CD14-positive monocyte (primary cell): ENCODE measurements around the gene MINAR1. TPM values are rescaled to one million over a fixed set of nuclear protein-coding genes. Genes with fewer than 3 reads are reported as not detected.

ENCODE experiments used
- DNase-seq, 3 donors: peaks; one replicate each; pipeline ENCODE4 v3.0.0-alpha.2; 2011 to 2022
- H2AFZ ChIP-seq: 2 replicates; pipeline ENCODE4 v1.6.0; 2012; ENCODE audit warnings: mild to moderate bottlenecking, low read depth, low read length, inconsistent platforms; ENCODE audit not compliant: insufficient read depth, poor library complexity, severe bottlenecking
- H3K27ac ChIP-seq, 2 donors: 1 replicate in 1 of 2; 2 replicates in 1 of 2; pipeline ENCODE4 v1.5.1; 2012 to 2013; ENCODE audit warnings: low read length in 2 of 2, control low read depth in 1 of 2, inconsistent platforms in 1 of 2, low read depth in 1 of 2, mild to moderate bottlenecking in 1 of 2
- H3K27me3 ChIP-seq, 2 donors: one replicate each; pipeline versions ENCODE4 v1.6.0 to v1.6.1; 2011 to 2013; ENCODE audit warnings: low read length in 2 of 2; ENCODE audit not compliant: control insufficient read depth in 2 of 2, insufficient read depth in 2 of 2
- H3K36me3 ChIP-seq, 2 donors: replicated peaks in 1 of 2; 1 replicate in 1 of 2; 2 replicates in 1 of 2; pipeline versions ENCODE4 v1.5.1 to v1.6.1; 2012 to 2013; ENCODE audit warnings: low read length in 2 of 2, control low read depth in 1 of 2, inconsistent platforms in 1 of 2, mild to moderate bottlenecking in 1 of 2; ENCODE audit not compliant: insufficient read depth in 2 of 2, control insufficient read depth in 1 of 2
- H3K4me1 ChIP-seq, 2 donors: 1 replicate in 1 of 2; 2 replicates in 1 of 2; pipeline versions ENCODE4 v1.5.1 to v1.6.1; 2012 to 2013; ENCODE audit warnings: low read length in 2 of 2, control low read depth in 1 of 2, inconsistent platforms in 1 of 2, mild to moderate bottlenecking in 1 of 2, moderate library complexity in 1 of 2; ENCODE audit not compliant: insufficient read depth in 2 of 2, control insufficient read depth in 1 of 2
- H3K4me2 ChIP-seq: replicated peaks from 2 replicates; pipeline ENCODE3; 2012; ENCODE audit warnings: low read length, moderate library complexity, mild to moderate bottlenecking; ENCODE audit not compliant: poor library complexity, severe bottlenecking; ENCODE audit errors: extremely low read depth
- H3K4me3 ChIP-seq, 3 experiments: fragments of 200-600 bp in 1 of 3; sonication (generic) in 1 of 3; replicated peaks in 1 of 3; 1 replicate in 2 of 3; 2 replicates in 1 of 3; pipeline ENCODE4 v1.5.1; 2011 to 2013; ENCODE audit warnings: low read length in 3 of 3, mild to moderate bottlenecking in 3 of 3, control low read depth in 2 of 3, low read depth in 2 of 3, inconsistent platforms in 1 of 3, moderate library complexity in 1 of 3
- H3K79me2 ChIP-seq: 2 replicates; pipeline ENCODE4 v1.6.0; 2012; ENCODE audit warnings: mild to moderate bottlenecking, control low read depth, inconsistent platforms, low read length, moderate library complexity; ENCODE audit not compliant: insufficient read depth
- H3K9ac ChIP-seq: 2 replicates; pipeline ENCODE4 v1.6.0; 2017; ENCODE audit warnings: low read length, mild to moderate bottlenecking; ENCODE audit not compliant: insufficient read depth, poor library complexity, severe bottlenecking
- H3K9me3 ChIP-seq, 2 donors: replicated peaks in 1 of 2; 1 replicate in 1 of 2; 2 replicates in 1 of 2; pipeline versions ENCODE4 v1.5.1 to v1.6.1; 2012 to 2013; ENCODE audit warnings: low read length in 2 of 2, control low read depth in 1 of 2; ENCODE audit not compliant: control insufficient read depth in 1 of 2, insufficient read depth in 1 of 2
- H4K20me1 ChIP-seq: 2 replicates; pipeline ENCODE4 v1.6.0; 2012; ENCODE audit warnings: mild to moderate bottlenecking, low read length, control low read depth, moderate library complexity; ENCODE audit not compliant: insufficient read depth
- H3K27ac Mint-ChIP-seq, 7 donors: one replicate each; pipeline ENCODE4 v1.8.0; 2020; ENCODE audit warnings: mild to moderate bottlenecking in 7 of 7, mixed read lengths in 7 of 7, moderate library complexity in 6 of 7, inconsistent platforms in 2 of 7
- H3K27me3 Mint-ChIP-seq, 3 donors: one replicate each; pipeline ENCODE4 v1.8.0; 2021 to 2022; ENCODE audit warnings: low read depth in 3 of 3, mild to moderate bottlenecking in 3 of 3, mixed read lengths in 3 of 3, moderate library complexity in 3 of 3, inconsistent platforms in 1 of 3
- H3K36me3 Mint-ChIP-seq, 2 donors: one replicate each; pipeline ENCODE4 v1.8.0; 2020; ENCODE audit warnings: mixed read lengths in 2 of 2, inconsistent platforms in 1 of 2, mild to moderate bottlenecking in 1 of 2
- H3K4me1 Mint-ChIP-seq: one replicate; pipeline ENCODE4 v1.8.0; 2020; ENCODE audit warnings: mild to moderate bottlenecking, mixed read lengths
- H3K4me3 Mint-ChIP-seq, 2 donors: one replicate each; pipeline ENCODE4 v1.8.0; 2020; ENCODE audit warnings: mild to moderate bottlenecking in 2 of 2, mixed read lengths in 2 of 2, moderate library complexity in 1 of 2
- H3K9me3 Mint-ChIP-seq, 7 donors: one replicate each; pipeline ENCODE4 v1.8.0; 2020 to 2022; ENCODE audit warnings: mixed read lengths in 7 of 7, mild to moderate bottlenecking in 6 of 7, moderate library complexity in 6 of 7, inconsistent platforms in 2 of 7
- CTCF ChIP-seq: fragments of 200-600 bp; IDR thresholded peaks from one replicate; pipeline ENCODE4 v1.8.0; 2022; ENCODE audit warnings: antibody characterized with exemption, mild to moderate bottlenecking
- WGBS: methylation state at CpG from one replicate; pipeline ENCODE4 v1.1.5; 2013; ENCODE audit warnings: missing lambda C conversion rate; ENCODE audit not compliant: insufficient coverage; 5-methylcytosine and 5-hydroxymethylcytosine counted together
- intact Hi-C, 2 donors: fragments of 100-400 bp; cut with micrococcal nuclease; formaldehyde crosslinking; loops; one replicate each; pipeline versions ENCODE4 v1.15.0 to v1.15.1; 2023
- polyA minus RNA-seq: library from RNA; depleted of rRNA, polyadenylated mRNA; stranded (reverse); fragments of >200 nt; gene quantifications from 2 replicates; pipeline ENCODE4 v1.2.3, GENCODE V29; 2012
- polyA plus RNA-seq, 3 donors: library from polyadenylated mRNA; depleted of rRNA in 1 of 3; unstranded in 2 of 3; stranded (reverse) in 1 of 3; fragments of 300-500 nt in 2 of 3; fragments of >200 nt in 1 of 3; fragmentation: Illumina TruSeq in 2 of 3; gene quantifications; 1 replicate in 2 of 3; 2 replicates in 1 of 3; pipeline ENCODE4 v1.2.3, GENCODE V29; 2012 to 2021
- total RNA-seq, 12 experiments: library from RNA in 1 of 12; stranded (reverse) in 1 of 12; fragments of 120-200 nt in 1 of 12; gene quantifications; one replicate each; pipeline ENCODE4 v1.2.4 and lab custom pipeline; 2013 to 2026; ENCODE audit warnings: mixed read lengths in 6 of 12, inconsistent platforms in 1 of 12

The MINAR1 gene
- 0.21 TPM for total RNA-seq (2013)
- polyA plus RNA-seq (under 1 TPM in 2 of 3 donors, not detected in 1; 0.04 to 0.19 TPM), polyA minus RNA-seq (0.24 and 0.28 TPM in 2 replicates), total RNA-seq (lab: John Stamatoyannopoulos, UW) (0 to 1.7 (median 0.50) reads per million in 11 experiments)

DNA sequence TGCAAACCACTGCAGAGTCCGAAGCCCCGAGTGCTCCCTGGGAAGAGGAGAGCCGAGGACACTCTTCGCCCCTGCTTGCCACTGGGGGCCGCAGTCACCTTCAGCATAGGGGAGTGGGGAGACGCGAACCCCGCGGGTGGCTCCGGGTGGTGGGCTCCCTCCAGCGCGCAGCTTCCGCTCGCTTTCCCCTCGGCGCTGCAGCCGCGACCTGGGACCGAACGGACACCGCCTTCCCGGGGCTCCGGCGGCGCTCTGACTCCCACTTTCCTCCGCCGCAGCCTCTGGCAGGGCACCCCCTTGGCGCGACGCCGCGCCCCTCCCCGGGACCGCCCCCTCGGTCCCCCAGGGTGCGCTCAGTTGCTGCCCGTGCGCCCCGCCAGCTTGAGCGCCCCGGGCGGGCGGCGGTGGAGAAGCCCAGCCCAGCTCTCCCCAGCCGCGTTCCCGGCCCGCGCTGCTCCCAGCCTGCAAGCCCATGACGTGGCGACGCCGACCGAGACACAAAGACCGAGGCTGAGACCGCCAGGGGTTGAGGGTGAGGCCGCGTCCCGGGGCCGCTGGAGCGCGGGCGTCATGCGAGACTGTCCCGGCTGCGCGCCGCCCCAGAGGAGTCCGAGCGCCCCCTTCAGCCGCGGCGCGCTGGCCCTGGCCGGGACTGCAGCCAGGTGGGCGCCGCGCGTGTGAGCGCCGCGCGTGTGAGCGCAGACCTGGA lies at the start of gene MINAR1:
MINAR1 (plus strand) TSS at position 701 of the 709 bp plus-strand sequence. CDS start 23,812 bp downstream, outside the sequence.
- Histone ChIP-seq H3K79me2 (no peaks in the 10 kb centered on the region), H3K9me3 (peaks cover 0 to 13% of the 10 kb centered on the region in 2 donors), H2AFZ (no peak within 1 kb of the TSS), H3K4me1 (peaks cover 0 to 6% of the 10 kb centered on the region in 2 donors), H3K4me2 (peak within 1 kb of the TSS; percentile 29), H3K4me3 (no peak within 1 kb of the TSS), H3K36me3 (no peaks in the 10 kb centered on the region), H3K9ac (no peak within 1 kb of the TSS), H4K20me1 (no peaks in the 10 kb centered on the region), H3K27ac (no peak within 1 kb of the TSS), H3K27me3 (peaks cover 66 to 70% of the 10 kb centered on the region in 2 donors)
- WGBS = under 1% methylated on average over 84 of the region's 84 CpGs
- H3K27me3 Mint-ChIP-seq = peaks cover 71 to 89% (median 73%) of the 10 kb centered on the region in 3 donors
- TF ChIP-seq CTCF = no peak
- peaks cover 0 to 3% of the 10 kb centered on the region in 2 donors for H3K36me3 Mint-ChIP-seq
- DNase-seq = no peak
- peaks cover 0 to 15% (median 0%) of the 10 kb centered on the region in 7 donors for H3K9me3 Mint-ChIP-seq
- H3K4me1 Mint-ChIP-seq = peaks cover 4% of the 10 kb centered on the region
- H3K4me3 Mint-ChIP-seq = peak within 1 kb of the TSS in 1 of 2 donors; percentile 77
- peak within 1 kb of the TSS in 1 of 7 donors; percentile 24 for H3K27ac Mint-ChIP-seq
- intact Hi-C loops = no loop called here

- H4K20me1 ChIP-seq = no peaks in the 10 kb centered on the region
- H3K79me2 ChIP-seq = no peaks in the 10 kb centered on the region
- no peak for DNase-seq
- Mint-ChIP-seq H3K27me3 (no peaks in the 10 kb centered on the region), H3K36me3 (no peaks in the 10 kb centered on the region), H3K4me3 (no peak overlapping the region), H3K27ac (no peak overlapping the region), H3K4me1 (no peaks in the 10 kb centered on the region), H3K9me3 (peaks cover 0 to 17% (median 4%) of the 10 kb centered on the region in 7 donors)
- no peak overlapping the region for H3K4me2 ChIP-seq
- no peaks in the 10 kb centered on the region for H3K4me1 ChIP-seq
- H3K4me3 ChIP-seq = no peak overlapping the region
- no peak overlapping the region for H3K27ac ChIP-seq
- WGBS = 100% methylated on average over 3 of the region's 4 CpGs
- no peaks in the 10 kb centered on the region for H3K9me3 ChIP-seq
- no peak overlapping the region for H2AFZ ChIP-seq
- H3K36me3 ChIP-seq = no peaks in the 10 kb centered on the region
- no peak overlapping the region for H3K9ac ChIP-seq
- intact Hi-C loops = no loop called here
- H3K27me3 ChIP-seq = no peaks in the 10 kb centered on the region
- no peak for TF ChIP-seq CTCF
Observed at GRCh38 chr15:79394231-79394630, 37.9 kb upstream of the MINAR1 start.
